Suprapubic skin (tissue), 4 donors: Measurements from ENCODE around the gene OGT. TPM values are rescaled to one million over a fixed set of nuclear protein-coding genes. Genes with fewer than 3 reads are reported as not detected.
"Not testable (repeated sequence)": the region's sequence is repeated elsewhere in the genome, so short reads cannot be mapped to it uniquely, and the experiment has no call there.

Source experiments
- DNase-seq, 2 donors: peaks; one replicate each; pipeline ENCODE4 v3.0.0-alpha.2; 2019; ENCODE audit warnings: low spot score in 2 of 2
- H3K27ac ChIP-seq: fragments of 200-600 bp; sonication (generic); one replicate; pipeline ENCODE4 v1.5.1; 2019
- H3K27me3 ChIP-seq: fragments of 200-600 bp; sonication (generic); one replicate; pipeline ENCODE4 v1.5.1; 2019
- H3K36me3 ChIP-seq: fragments of 200-600 bp; sonication (generic); one replicate; pipeline ENCODE4 v1.5.1; 2019
- H3K4me1 ChIP-seq: fragments of 200-600 bp; sonication (generic); one replicate; pipeline ENCODE4 v1.5.1; 2019
- H3K4me3 ChIP-seq: fragments of 200-600 bp; sonication (generic); one replicate; pipeline ENCODE4 v1.5.1; 2019; ENCODE audit warnings: mild to moderate bottlenecking
- H3K9me3 ChIP-seq: fragments of 200-600 bp; sonication (generic); one replicate; pipeline ENCODE4 v1.5.1; 2019
- EP300 ChIP-seq: sonication (generic); formaldehyde crosslinking; IDR thresholded peaks from one replicate; pipeline ENCODE4 v1.6.1; 2017; ENCODE audit warnings: antibody characterized with exemption
- POLR2A ChIP-seq, 2 donors: fragments of 450-650 bp; IDR thresholded peaks; one replicate each; pipeline ENCODE4 v1.6.1; 2017; ENCODE audit warnings: antibody characterized with exemption in 2 of 2, mild to moderate bottlenecking in 2 of 2, moderate library complexity in 2 of 2
- POLR2AphosphoS5 ChIP-seq, 3 donors: sonication (generic); formaldehyde crosslinking; IDR thresholded peaks; one replicate each; pipeline ENCODE4 v1.6.1; 2017; ENCODE audit warnings: antibody characterized with exemption in 3 of 3
- WGBS: methylation state at CpG from one replicate; pipeline ENCODE4 v1.1.5; 2018; 5-methylcytosine and 5-hydroxymethylcytosine counted together
- total RNA-seq, 4 donors: library from RNA; depleted of rRNA; stranded (reverse); fragments of >200 nt; gene quantifications; one replicate each; pipeline ENCODE4 v1.1.0, GENCODE V29; 2016
- TF ChIP-seq, protein P1 (sequence below), 2 donors: fragments of 200-600 bp in 1 of 2; fragments of 450-650 bp in 1 of 2; sonication (generic) in 1 of 2; IDR thresholded peaks; one replicate each; pipeline ENCODE4 v1.5.1; 2016 to 2019; ENCODE audit warnings: antibody characterized with exemption in 2 of 2, mild to moderate bottlenecking in 1 of 2, moderate library complexity in 1 of 2

OGT gene
- total RNA-seq, 4 donors from 2014 or later = 133 to 450 (median 159) TPM

DNA sequence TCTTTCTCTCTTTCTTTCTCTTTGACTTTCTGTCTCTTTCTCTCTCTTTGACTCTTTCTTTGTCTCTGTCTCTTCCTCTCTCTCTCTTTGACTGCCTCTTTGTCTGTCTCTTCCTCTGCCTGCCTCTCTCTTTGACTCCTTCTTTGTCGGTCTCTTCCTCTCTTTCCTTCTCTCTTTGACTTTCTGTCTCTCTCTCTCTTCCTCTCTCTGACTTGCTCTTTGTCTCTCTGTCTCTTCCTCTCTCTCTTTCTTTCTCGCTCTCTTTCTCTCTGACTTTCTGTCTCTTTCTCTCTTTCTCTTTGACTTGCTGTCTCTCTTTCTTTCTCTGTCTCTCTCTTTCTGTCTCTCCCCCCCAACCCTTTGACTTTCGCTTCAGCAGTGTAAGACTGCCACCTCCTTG lies 36.4 kb upstream of the OGT start:
- H3K36me3 ChIP-seq = no peaks in the 10 kb centered on the region
- no peaks in the 10 kb centered on the region for H3K9me3 ChIP-seq
- H3K27me3 ChIP-seq = no peaks in the 10 kb centered on the region
- no peaks in the 10 kb centered on the region for H3K4me1 ChIP-seq
- TF ChIP-seq POLR2A (IDR thresholded peaks at IDR 0.05) (no peak), POLR2AphosphoS5 (IDR thresholded peaks at IDR 0.05) (no peak), EP300 (no peak)
- TF ChIP-seq, protein P1, sequence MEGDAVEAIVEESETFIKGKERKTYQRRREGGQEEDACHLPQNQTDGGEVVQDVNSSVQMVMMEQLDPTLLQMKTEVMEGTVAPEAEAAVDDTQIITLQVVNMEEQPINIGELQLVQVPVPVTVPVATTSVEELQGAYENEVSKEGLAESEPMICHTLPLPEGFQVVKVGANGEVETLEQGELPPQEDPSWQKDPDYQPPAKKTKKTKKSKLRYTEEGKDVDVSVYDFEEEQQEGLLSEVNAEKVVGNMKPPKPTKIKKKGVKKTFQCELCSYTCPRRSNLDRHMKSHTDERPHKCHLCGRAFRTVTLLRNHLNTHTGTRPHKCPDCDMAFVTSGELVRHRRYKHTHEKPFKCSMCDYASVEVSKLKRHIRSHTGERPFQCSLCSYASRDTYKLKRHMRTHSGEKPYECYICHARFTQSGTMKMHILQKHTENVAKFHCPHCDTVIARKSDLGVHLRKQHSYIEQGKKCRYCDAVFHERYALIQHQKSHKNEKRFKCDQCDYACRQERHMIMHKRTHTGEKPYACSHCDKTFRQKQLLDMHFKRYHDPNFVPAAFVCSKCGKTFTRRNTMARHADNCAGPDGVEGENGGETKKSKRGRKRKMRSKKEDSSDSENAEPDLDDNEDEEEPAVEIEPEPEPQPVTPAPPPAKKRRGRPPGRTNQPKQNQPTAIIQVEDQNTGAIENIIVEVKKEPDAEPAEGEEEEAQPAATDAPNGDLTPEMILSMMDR (IDR thresholded peaks at IDR 0.05) = no peak
- DNase-seq = no peak
- no peak overlapping the region for H3K27ac ChIP-seq
- H3K4me3 ChIP-seq = no peak overlapping the region
- WGBS = 81% methylated on average over 3 of the region's 3 CpGs

DNA sequence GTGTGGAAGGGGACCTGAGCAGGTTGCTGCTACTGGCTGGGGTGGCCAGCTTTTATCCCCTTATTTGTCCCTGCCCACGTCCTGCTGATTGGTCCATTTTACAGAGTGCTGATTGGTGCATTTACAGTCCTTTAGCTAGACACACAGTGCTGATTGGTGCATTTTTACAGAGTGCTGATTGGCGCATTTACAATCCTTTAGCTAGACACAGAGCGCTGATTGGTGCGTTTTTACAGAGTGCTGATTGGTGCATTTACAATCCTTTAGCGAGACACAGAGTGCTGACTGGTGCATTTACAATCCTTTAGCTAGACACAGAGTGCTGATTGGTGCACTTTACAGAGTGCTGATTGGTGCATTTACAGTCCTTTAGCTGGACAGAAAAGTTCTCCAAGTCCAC lies 30.8 kb upstream of the OGT start:
- H3K27ac ChIP-seq, H3K9me3 ChIP-seq, H3K27me3 ChIP-seq, DNase-seq, H3K36me3 ChIP-seq, H3K4me1 ChIP-seq, H3K4me3 ChIP-seq: not testable (repeated sequence)
- WGBS = 90% methylated on average over 5 of the region's 5 CpGs

DNA sequence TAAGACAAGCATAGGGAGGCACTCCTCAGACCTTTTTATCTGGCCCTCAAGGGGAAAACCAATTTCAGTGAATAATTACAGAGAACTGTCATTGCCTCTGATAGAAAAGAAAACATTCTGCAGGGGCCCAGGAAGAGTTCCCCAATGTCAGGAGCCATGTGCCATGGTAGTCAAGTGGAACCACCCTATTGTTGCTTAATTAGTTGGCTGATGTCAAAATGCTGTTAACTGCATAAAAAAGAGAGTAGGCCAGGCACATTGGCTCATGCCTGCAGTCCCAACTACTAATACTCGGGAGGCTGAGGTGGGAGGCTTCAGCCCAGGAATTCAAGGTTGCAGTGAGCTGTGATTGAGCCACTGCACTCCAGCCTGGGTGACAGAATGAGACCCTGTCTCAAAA lies 28.6 kb upstream of the OGT start:
- TF ChIP-seq, protein P1 (IDR thresholded peaks at IDR 0.05) = no peak
- TF ChIP-seq POLR2A (IDR thresholded peaks at IDR 0.05) = no peak
- no peak for TF ChIP-seq POLR2AphosphoS5 (IDR thresholded peaks at IDR 0.05)
- no peak for TF ChIP-seq EP300
- DNase-seq = no peak
- no peaks in the 10 kb centered on the region for H3K9me3 ChIP-seq
- H3K4me1 ChIP-seq = no peaks in the 10 kb centered on the region
- H3K4me3 ChIP-seq = no peak overlapping the region
- 85% methylated on average over 1 of the region's 1 CpG for WGBS
- H3K27me3 ChIP-seq = no peaks in the 10 kb centered on the region
- no peaks in the 10 kb centered on the region for H3K36me3 ChIP-seq
- H3K27ac ChIP-seq = no peak overlapping the region

DNA sequence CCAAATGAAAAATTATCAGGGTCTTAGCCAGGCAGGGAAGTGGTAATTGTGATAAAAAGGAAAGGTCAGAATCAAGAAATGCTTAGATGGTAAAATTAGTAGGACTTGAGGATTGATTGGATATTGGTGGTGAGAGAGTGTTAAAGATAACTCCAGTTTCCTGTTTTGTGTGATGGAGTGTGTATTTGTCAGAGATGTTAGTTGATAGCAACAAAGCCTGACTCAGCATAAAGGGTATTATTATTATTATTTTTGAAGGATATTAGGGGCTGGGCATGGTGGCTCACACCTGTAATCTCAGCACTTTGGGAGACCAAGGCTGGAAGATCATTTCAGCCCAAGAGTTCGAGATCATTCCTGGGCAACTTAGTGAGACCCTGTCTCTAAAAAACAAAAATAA lies 23.6 kb upstream of the OGT start:
- H3K27ac ChIP-seq = no peak overlapping the region
- no peak overlapping the region for H3K4me3 ChIP-seq
- H3K36me3 ChIP-seq = no peaks in the 10 kb centered on the region
- no peak for TF ChIP-seq POLR2A (IDR thresholded peaks at IDR 0.05)
- no peak for TF ChIP-seq POLR2AphosphoS5 (IDR thresholded peaks at IDR 0.05)
- TF ChIP-seq EP300 = no peak
- TF ChIP-seq, protein P1 (IDR thresholded peaks at IDR 0.05) = no peak
- WGBS = 71% methylated on average over 1 of the region's 1 CpG
- no peaks in the 10 kb centered on the region for H3K9me3 ChIP-seq
- H3K27me3 ChIP-seq = no peaks in the 10 kb centered on the region
- H3K4me1 ChIP-seq = no peaks in the 10 kb centered on the region
- no peak for DNase-seq

DNA sequence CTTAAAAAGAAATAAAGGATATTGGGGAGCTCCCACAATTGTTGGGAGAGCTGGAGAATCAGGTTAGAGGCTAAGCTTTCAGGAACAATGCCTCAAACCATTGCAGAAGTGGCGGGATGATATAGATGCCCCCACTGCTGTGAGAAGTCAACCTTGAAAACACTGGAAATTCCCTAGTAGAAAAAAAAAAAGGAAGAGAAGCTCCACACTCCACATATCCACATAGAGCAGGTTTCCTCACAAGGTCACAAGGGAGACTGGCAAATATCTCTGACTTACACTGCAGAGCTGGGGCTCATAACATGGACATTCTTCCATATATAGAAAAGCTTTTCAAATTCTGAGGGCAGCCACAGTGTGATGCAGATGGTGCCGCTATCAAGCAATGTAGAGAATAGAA lies 22.7 kb upstream of the OGT start:
- 84% methylated on average over 2 of the region's 2 CpGs for WGBS
- H3K9me3 ChIP-seq = no peaks in the 10 kb centered on the region
- H3K4me1 ChIP-seq = no peaks in the 10 kb centered on the region
- no peaks in the 10 kb centered on the region for H3K36me3 ChIP-seq
- H3K27ac ChIP-seq = no peak overlapping the region
- TF ChIP-seq, protein P1 (IDR thresholded peaks at IDR 0.05) = no peak
- no peak for TF ChIP-seq EP300
- TF ChIP-seq POLR2AphosphoS5 (IDR thresholded peaks at IDR 0.05) = no peak
- no peak for TF ChIP-seq POLR2A (IDR thresholded peaks at IDR 0.05)
- no peak overlapping the region for H3K4me3 ChIP-seq
- no peaks in the 10 kb centered on the region for H3K27me3 ChIP-seq
- DNase-seq = no peak

DNA sequence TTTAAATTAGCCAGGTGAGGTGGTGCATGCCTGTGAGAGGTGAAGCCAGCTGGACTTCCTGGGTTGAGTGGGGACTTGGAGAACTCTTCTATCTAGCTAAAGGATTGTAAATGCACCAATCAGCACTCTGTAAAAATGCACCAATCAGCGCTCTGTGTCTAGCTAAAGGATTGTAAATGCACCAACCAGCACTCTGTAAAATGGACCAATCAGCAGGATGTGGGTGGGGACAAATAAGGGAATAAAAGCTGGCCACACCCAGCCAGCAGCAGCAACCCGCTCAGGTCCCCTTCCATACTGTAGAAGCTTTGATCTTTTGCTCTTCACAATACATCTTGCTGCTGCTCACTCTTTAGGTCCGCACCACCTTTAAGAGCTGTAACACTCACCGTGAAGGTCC lies 19.2 kb upstream of the OGT start:
- not testable (repeated sequence) for H3K9me3 ChIP-seq, DNase-seq, H3K4me3 ChIP-seq, H3K36me3 ChIP-seq, H3K27me3 ChIP-seq, H3K27ac ChIP-seq, H3K4me1 ChIP-seq
- 94% methylated on average over 4 of the region's 4 CpGs for WGBS
